GM12891 (cell line): ENCODE data around the gene RNU7-1.

Experiments
- DNase-seq: peaks from one replicate; pipeline ENCODE4 v3.0.0; 2011; ENCODE audit warnings: low spot score; ENCODE audit not compliant: insufficient read length
- FAIRE-seq: peaks from 2 replicates; lab custom pipeline; 2011; peaks lifted over from hg19 to GRCh38; lab: Jason Lieb, UNC
- PAX5 ChIP-seq: IDR thresholded peaks from 2 replicates; pipeline ENCODE4 v1.6.1; 2011; ENCODE audit warnings: low read length, moderate library complexity, mild to moderate bottlenecking; ENCODE audit not compliant: insufficient read depth, severe bottlenecking
- POLR2A ChIP-seq: IDR thresholded peaks from 2 replicates; pipeline ENCODE4 v1.6.1; 2011; ENCODE audit warnings: low read depth, low read length, control low read depth
- POLR2AphosphoS5 ChIP-seq: IDR thresholded peaks from 2 replicates; pipeline ENCODE4 v1.6.1; 2011; ENCODE audit warnings: low read depth, low read length, control low read depth
- POU2F2 ChIP-seq: IDR thresholded peaks from 2 replicates; pipeline ENCODE4 v1.6.1; 2011; ENCODE audit warnings: low read depth, mild to moderate bottlenecking, control low read depth, low read length, moderate library complexity
- SPI1 ChIP-seq: IDR thresholded peaks from 2 replicates; pipeline ENCODE4 v1.6.1; 2011; ENCODE audit warnings: low read depth, low read length, control low read depth
- TAF1 ChIP-seq: IDR thresholded peaks from 2 replicates; pipeline ENCODE4 v1.6.1; 2011; ENCODE audit warnings: low read depth, low read length, control low read depth

Gene RNU7-1

GRCh38 chr12:6928022-6928702 lies 15.5 kb upstream of the RNU7-1 start:
- DNase-seq = no peak
- no peak for FAIRE-seq
- TF ChIP-seq POLR2AphosphoS5 = no peak
- TF ChIP-seq POU2F2 = no peak

GRCh38 chr12:6928703-6929407 lies 14.8 kb upstream of the RNU7-1 start:
- no peak for TF ChIP-seq SPI1
- no peak for TF ChIP-seq POLR2AphosphoS5
- TF ChIP-seq POLR2A = no peak
- no peak for TF ChIP-seq POU2F2
- TF ChIP-seq PAX5 = no peak
- no peak for TF ChIP-seq TAF1
- DNase-seq (no peak), FAIRE-seq (peak; percentile 16)

- no peak for TF ChIP-seq TAF1
- no peak for TF ChIP-seq SPI1
- TF ChIP-seq POU2F2 = no peak
- no peak for TF ChIP-seq POLR2AphosphoS5
- no peak for TF ChIP-seq POLR2A
- no peak for TF ChIP-seq PAX5
- DNase-seq (no peak), FAIRE-seq (peak; percentile 5)
Measured at GRCh38 chr12:6929466-6930452, 13.9 kb upstream of the RNU7-1 start.

GRCh38 chr12:6932766-6933165 lies 10.8 kb upstream of the RNU7-1 start:
- DNase-seq (no peak), FAIRE-seq (no peak)
- no peak for TF ChIP-seq PAX5
- no peak for TF ChIP-seq POLR2AphosphoS5
- TF ChIP-seq POU2F2 = no peak
- TF ChIP-seq POLR2A = no peak
- no peak for TF ChIP-seq SPI1

- TF ChIP-seq TAF1 (no peak), POLR2A (no peak), SPI1 (no peak), PAX5 (no peak), POLR2AphosphoS5 (no peak), POU2F2 (no peak)
- FAIRE-seq = no peak
- DNase-seq = no peak
Measured at GRCh38 chr12:6934110-6934509, 9.5 kb upstream of the RNU7-1 start.

- FAIRE-seq (peak; percentile 13), DNase-seq (no peak)
- TF ChIP-seq POLR2A = no peak
- TF ChIP-seq SPI1 = no peak
- no peak for TF ChIP-seq TAF1
- no peak for TF ChIP-seq POLR2AphosphoS5
Measured at GRCh38 chr12:6935371-6936193, 8.0 kb upstream of the RNU7-1 start.

- DNase-seq (no peak), FAIRE-seq (no peak)
- TF ChIP-seq TAF1 (no peak), PAX5 (no peak), SPI1 (no peak), POU2F2 (no peak), POLR2AphosphoS5 (no peak), POLR2A (no peak)
Measured at GRCh38 chr12:6936194-6936635, 7.4 kb upstream of the RNU7-1 start.

- TF ChIP-seq POLR2AphosphoS5 (peak; percentile 84), PAX5 (no peak)
- FAIRE-seq = no peak
- no peak for DNase-seq
Measured at GRCh38 chr12:6936636-6937480, 6.8 kb upstream of the RNU7-1 start.
